ENCODE data around the gene PCYT2. TPM values are rescaled to one million over a fixed set of nuclear protein-coding genes. Genes with fewer than 3 reads are reported as not detected.
A peak's percentile ranks its signal among the peaks of the same experiment; 100 is the strongest.

Gene PCYT2
- total and polyA plus RNA-seq, 7 experiments from 2014 or later = 17.5 to 43.6 (median 27.0) TPM

- Histone ChIP-seq H3K27me3 (ENCODE audit: control insufficient read depth in 2 of 2, insufficient read depth in 2 of 2, low read length in 2 of 2) (no peaks in the 10 kb centered on the region), H3K9me3 (ENCODE audit: control insufficient read depth in 2 of 3, low read length in 3 of 3) (no peaks in the 10 kb centered on the region), H3K4me3 (ENCODE audit: low read length) (no peak overlapping the region), H3K36me3 (ENCODE audit: control insufficient read depth in 2 of 3, insufficient read depth in 3 of 3, low read length in 3 of 3) (peaks cover 8 to 33% (median 12%) of the 10 kb centered on the region in 3 experiments), H3K4me1 (ENCODE audit: control insufficient read depth in 2 of 2, insufficient read depth in 2 of 2, low read length in 2 of 2) (peaks cover 15 to 19% of the 10 kb centered on the region in 2 donors), H3K27ac (ENCODE audit: low read depth, low read length) (peak overlapping the region; percentile 14)
- DNase-seq (peak in 3 of 9 donors; percentile 32 to 38 (median 34)), ATAC-seq (no peak)
- POLR2A ChIA-PET = interaction anchor here (0.6 to 1.3 kb wide), 8 partner anchors 12 to 164 kb away, joined by 3 to 5 read pairs (median 4); partner anchors contain the start of genes ALYREF, ANAPC11 and MRPL12
- Mint-ChIP-seq H3K4me1 (peaks cover 17 to 42% (median 38%) of the 10 kb centered on the region in 7 donors), H3K9me3 (peaks cover 0 to 4% (median 0%) of the 10 kb centered on the region in 11 donors), H3K4me3 (peak overlapping the region in 6 of 10 donors; percentile 9 to 60 (median 28)), H3K27me3 (no peaks in the 10 kb centered on the region), H3K27ac (peak overlapping the region; percentile 39 to 83 (median 66)), H3K36me3 (peaks cover 0 to 24% (median 0%) of the 10 kb centered on the region in 5 donors)
- CTCF ChIA-PET = no interaction called here
- intact Hi-C loops (cut with micrococcal nuclease) = loop anchor here in 1 of 2 donors (10.0 kb wide), 2 partner anchors 427 to 1413 kb away; no protein-coding TSS in a partner anchor
These were observed 43.8 kb downstream of the PCYT2 start for GRCh38 chr17:81867170-81867990.

- intact Hi-C loops (cut with micrococcal nuclease) = loop anchor here in 1 of 2 donors (10.0 kb wide), 2 partner anchors 428 to 1412 kb away; no protein-coding TSS in a partner anchor
- peak overlapping the region in 3 of 10 donors; percentile 6 to 60 (median 34) for H3K4me3 Mint-ChIP-seq
- H3K4me3 ChIP-seq (ENCODE audit: low read length) = no peak overlapping the region
- ChIA-PET CTCF (no interaction called here), POLR2A (interaction anchor here (0.8 to 1.3 kb wide), 7 partner anchors 20 to 201 kb away, joined by 3 to 5 read pairs (median 3); partner anchors contain the start of gene MRPL12)
- ATAC-seq = no peak
- H3K4me1 ChIP-seq (ENCODE audit: control insufficient read depth in 2 of 2, insufficient read depth in 2 of 2, low read length in 2 of 2) = peaks cover 21% of the 10 kb centered on the region in 2 donors
- peaks cover 8 to 33% (median 12%) of the 10 kb centered on the region in 3 experiments for H3K36me3 ChIP-seq (ENCODE audit: control insufficient read depth in 2 of 3, insufficient read depth in 3 of 3, low read length in 3 of 3)
- peak overlapping the region; percentile 14 for H3K27ac ChIP-seq (ENCODE audit: low read depth, low read length)
- peaks cover 0 to 24% (median 0%) of the 10 kb centered on the region in 5 donors for H3K36me3 Mint-ChIP-seq
- DNase-seq = peak in 3 of 9 donors; percentile 14 to 31 (median 19)
- H3K9me3 Mint-ChIP-seq = peaks cover 0 to 4% (median 0%) of the 10 kb centered on the region in 11 donors
- no peaks in the 10 kb centered on the region for H3K27me3 ChIP-seq (ENCODE audit: control insufficient read depth in 2 of 2, insufficient read depth in 2 of 2, low read length in 2 of 2)
- no peaks in the 10 kb centered on the region for H3K27me3 Mint-ChIP-seq
- peaks cover 17 to 46% (median 37%) of the 10 kb centered on the region in 7 donors for H3K4me1 Mint-ChIP-seq
- H3K27ac Mint-ChIP-seq = peak overlapping the region; percentile 39 to 83 (median 66)
- H3K9me3 ChIP-seq (ENCODE audit: control insufficient read depth in 2 of 3, low read length in 3 of 3) = no peaks in the 10 kb centered on the region
These were observed 44.6 kb downstream of the PCYT2 start for GRCh38 chr17:81866440-81867169.

- peaks cover 0 to 8% (median 0%) of the 10 kb centered on the region in 11 donors for H3K9me3 Mint-ChIP-seq
- Histone ChIP-seq H3K27ac (ENCODE audit: low read depth, low read length) (no peak overlapping the region), H3K4me1 (ENCODE audit: control insufficient read depth in 2 of 2, insufficient read depth in 2 of 2, low read length in 2 of 2) (peaks cover 24% of the 10 kb centered on the region in 2 donors), H3K27me3 (ENCODE audit: control insufficient read depth in 2 of 2, insufficient read depth in 2 of 2, low read length in 2 of 2) (no peaks in the 10 kb centered on the region), H3K36me3 (ENCODE audit: control insufficient read depth in 2 of 3, insufficient read depth in 3 of 3, low read length in 3 of 3) (peaks cover 8 to 33% (median 12%) of the 10 kb centered on the region in 3 experiments), H3K9me3 (ENCODE audit: control insufficient read depth in 2 of 3, low read length in 3 of 3) (no peaks in the 10 kb centered on the region), H3K4me3 (ENCODE audit: low read length) (no peak overlapping the region)
- H3K27me3 Mint-ChIP-seq = peaks cover 0 to under 1% (median 0%) of the 10 kb centered on the region in 5 donors
- DNase-seq = peak in 4 of 9 donors; percentile 13 to 16 (median 16)
- intact Hi-C loops (cut with micrococcal nuclease) = loop anchor here in 1 of 2 donors (10.0 kb wide), 2 partner anchors 429 to 1411 kb away; no protein-coding TSS in a partner anchor
- peaks cover 17 to 50% (median 39%) of the 10 kb centered on the region in 7 donors for H3K4me1 Mint-ChIP-seq
- CTCF ChIA-PET = no interaction called here
- ATAC-seq = no peak
- no peak overlapping the region for H3K4me3 Mint-ChIP-seq
- peak overlapping the region in 5 of 9 donors; percentile 12 to 66 (median 59) for H3K27ac Mint-ChIP-seq
- POLR2A ChIA-PET = interaction anchor here (0.6 to 1.3 kb wide), 5 partner anchors 8 to 200 kb away, joined by 3 read pairs; partner anchors contain the start of gene MRPL12
- H3K36me3 Mint-ChIP-seq = peaks cover 0 to 24% (median 0%) of the 10 kb centered on the region in 5 donors
These were observed 45.3 kb downstream of the PCYT2 start for GRCh38 chr17:81865733-81866439.

- H3K27ac Mint-ChIP-seq = peak overlapping the region in 5 of 9 donors; percentile 5 to 66 (median 31)
- Histone ChIP-seq H3K27me3 (ENCODE audit: control insufficient read depth in 2 of 2, insufficient read depth in 2 of 2, low read length in 2 of 2) (no peaks in the 10 kb centered on the region), H3K36me3 (ENCODE audit: control insufficient read depth in 2 of 3, insufficient read depth in 3 of 3, low read length in 3 of 3) (peaks cover 8 to 33% (median 12%) of the 10 kb centered on the region in 3 experiments), H3K4me1 (ENCODE audit: control insufficient read depth in 2 of 2, insufficient read depth in 2 of 2, low read length in 2 of 2) (peaks cover 21 to 23% of the 10 kb centered on the region in 2 donors), H3K9me3 (ENCODE audit: control insufficient read depth in 2 of 3, low read length in 3 of 3) (no peaks in the 10 kb centered on the region), H3K27ac (ENCODE audit: low read depth, low read length) (no peak overlapping the region), H3K4me3 (ENCODE audit: low read length) (no peak overlapping the region)
- peaks cover 0 to 12% (median 0%) of the 10 kb centered on the region in 11 donors for H3K9me3 Mint-ChIP-seq
- DNase-seq = no peak
- H3K4me1 Mint-ChIP-seq = peaks cover 17 to 49% (median 41%) of the 10 kb centered on the region in 7 donors
- POLR2A ChIA-PET = interaction anchor here (0.6 to 1.3 kb wide), 4 partner anchors 9 to 200 kb away, joined by 3 read pairs; no protein-coding TSS in a partner anchor
- CTCF ChIA-PET = no interaction called here
- intact Hi-C loops (cut with micrococcal nuclease) = loop anchor here in 1 of 2 donors (10.0 kb wide), 2 partner anchors 429 to 1411 kb away; no protein-coding TSS in a partner anchor
- ATAC-seq = no peak
- H3K4me3 Mint-ChIP-seq = no peak overlapping the region
- peaks cover 0 to 5% (median 0%) of the 10 kb centered on the region in 5 donors for H3K27me3 Mint-ChIP-seq
- peaks cover 0 to 23% (median 0%) of the 10 kb centered on the region in 5 donors for H3K36me3 Mint-ChIP-seq
These were observed 45.9 kb downstream of the PCYT2 start for GRCh38 chr17:81865358-81865732.

DNA sequence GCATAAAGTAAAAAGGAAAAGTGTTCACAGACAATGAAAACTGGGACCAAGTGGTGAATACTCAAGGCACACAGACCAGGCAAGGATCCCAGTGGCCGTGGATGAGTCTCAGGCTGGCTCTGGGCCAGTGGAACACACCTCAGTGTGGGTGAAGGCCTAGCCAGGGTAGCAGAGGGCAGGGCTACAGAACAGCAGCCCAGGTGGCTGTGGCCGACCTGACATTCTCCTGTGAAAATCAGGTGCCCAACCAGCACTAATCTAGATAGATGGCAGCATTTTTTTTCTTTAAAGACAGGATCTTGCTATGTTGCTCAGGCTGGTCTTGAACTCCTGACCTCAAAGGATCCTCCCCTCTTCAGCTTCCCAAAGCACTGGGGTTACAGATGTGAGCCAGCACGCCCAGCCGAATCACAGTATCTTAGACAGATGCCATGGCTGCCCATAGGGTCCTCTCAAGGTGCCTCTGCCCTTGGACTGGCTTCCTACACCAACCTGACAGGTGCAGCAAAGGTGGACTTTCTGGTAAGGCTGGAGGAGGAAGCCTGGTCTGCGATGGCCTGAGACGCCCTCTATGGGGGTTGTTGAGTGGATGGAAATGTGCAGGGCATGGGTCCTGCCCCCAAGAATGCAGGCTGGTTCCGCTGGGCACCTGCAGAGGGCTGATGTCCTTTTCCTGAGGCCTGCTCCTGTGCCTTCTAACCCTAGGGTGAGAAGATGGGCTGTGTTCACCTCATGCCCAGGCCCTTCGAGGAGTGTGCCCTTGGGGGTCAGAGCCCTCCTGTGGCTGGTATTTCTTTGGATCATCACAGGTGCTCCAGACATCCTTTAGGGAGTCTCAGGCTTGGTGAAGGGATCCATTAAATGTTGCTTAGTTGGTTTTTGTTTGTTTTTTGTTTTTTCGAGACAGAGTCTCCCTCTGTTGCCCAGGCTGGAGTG, 47.1 kb downstream of the PCYT2 start:
- Histone ChIP-seq H3K27me3 (ENCODE audit: control insufficient read depth in 2 of 2, insufficient read depth in 2 of 2, low read length in 2 of 2) (no peaks in the 10 kb centered on the region), H3K27ac (ENCODE audit: low read depth, low read length) (no peak overlapping the region), H3K36me3 (ENCODE audit: control insufficient read depth in 2 of 3, insufficient read depth in 3 of 3, low read length in 3 of 3) (peaks cover 3 to 26% (median 5%) of the 10 kb centered on the region in 3 experiments), H3K4me1 (ENCODE audit: control insufficient read depth in 2 of 2, insufficient read depth in 2 of 2, low read length in 2 of 2) (peaks cover 17 to 20% of the 10 kb centered on the region in 2 donors), H3K4me3 (ENCODE audit: low read length) (no peak overlapping the region), H3K9me3 (ENCODE audit: control insufficient read depth in 2 of 3, low read length in 3 of 3) (no peaks in the 10 kb centered on the region)
- peak overlapping the region in 3 of 10 donors; percentile 29 to 78 (median 30) for H3K4me3 Mint-ChIP-seq
- ATAC-seq (no peak), DNase-seq (no peak)
- ChIA-PET POLR2A (interaction anchor here (0.6 to 3.8 kb wide), 2 partner anchors 7 to 145 kb away, joined by 3 to 62 read pairs; partner anchors contain the start of gene ARHGDIA), CTCF (interaction anchor here (0.5 kb wide), 1 partner anchor 17 kb away, joined by 3 read pairs; no protein-coding TSS in a partner anchor)
- H3K9me3 Mint-ChIP-seq = peaks cover 0 to 12% (median 0%) of the 10 kb centered on the region in 11 donors
- intact Hi-C loops (cut with micrococcal nuclease) = loop anchor here (5.0 to 10.0 kb wide), 5 partner anchors 48 to 1409 kb away; partner anchors contain the start of genes ACTG1 (in 1 of the 2), CCDC137 (in 1 of the 2), OXLD1 (in 1 of the 2) and PCYT2 (in 1 of the 2)
- peaks cover 24 to 46% (median 40%) of the 10 kb centered on the region in 7 donors for H3K4me1 Mint-ChIP-seq
- H3K27me3 Mint-ChIP-seq = peaks cover 0 to 5% (median 0%) of the 10 kb centered on the region in 5 donors
- H3K27ac Mint-ChIP-seq = peak overlapping the region in 8 of 9 donors; percentile 31 to 86 (median 74)
- H3K36me3 Mint-ChIP-seq = peaks cover 0 to 20% (median 4%) of the 10 kb centered on the region in 5 donors
